Small intestine (tissue), 7 donors: ENCODE results near the gene WFIKKN2. TPM values are rescaled to one million over a fixed set of nuclear protein-coding genes. Genes with fewer than 3 reads are reported as not detected.

Experiments
- DNase-seq, 2 donors: peaks; one replicate each; pipeline versions ENCODE4 v3.0.0 to v3.0.0-alpha.2; 2013
- FAIRE-seq: peaks from 2 replicates; lab custom pipeline; 2012; peaks lifted over from hg19 to GRCh38; lab: Jason Lieb, UNC
- H3K27ac ChIP-seq, 3 donors: one replicate each; pipeline ENCODE4 v1.5.1; 2013; ENCODE audit warnings: low read length in 2 of 3, mild to moderate bottlenecking in 2 of 3, control low read depth in 1 of 3, inconsistent platforms in 1 of 3, low read depth in 1 of 3, moderate library complexity in 1 of 3
- H3K27me3 ChIP-seq, 3 donors: one replicate each; pipeline ENCODE4 v1.6.1; 2013; ENCODE audit warnings: low read length in 3 of 3, inconsistent platforms in 1 of 3; ENCODE audit not compliant: control insufficient read depth in 3 of 3, insufficient read depth in 3 of 3
- H3K36me3 ChIP-seq, 3 donors: one replicate each; pipeline ENCODE4 v1.6.1; 2013; ENCODE audit warnings: low read length in 3 of 3, inconsistent platforms in 1 of 3, low read depth in 1 of 3, mild to moderate bottlenecking in 1 of 3, moderate library complexity in 1 of 3; ENCODE audit not compliant: control insufficient read depth in 3 of 3, insufficient read depth in 2 of 3
- H3K4me1 ChIP-seq, 3 donors: one replicate each; pipeline ENCODE4 v1.6.1; 2013; ENCODE audit warnings: low read length in 2 of 3, inconsistent platforms in 1 of 3, low read depth in 1 of 3, mild to moderate bottlenecking in 1 of 3, moderate library complexity in 1 of 3; ENCODE audit not compliant: control insufficient read depth in 3 of 3, insufficient read depth in 2 of 3
- H3K4me3 ChIP-seq, 3 donors: one replicate each; pipeline ENCODE4 v1.5.1; 2013; ENCODE audit warnings: low read length in 3 of 3, control low read depth in 1 of 3, inconsistent platforms in 1 of 3, low read depth in 1 of 3, mild to moderate bottlenecking in 1 of 3, moderate library complexity in 1 of 3
- H3K9me3 ChIP-seq, 2 donors: one replicate each; pipeline ENCODE4 v1.6.1; 2013; ENCODE audit warnings: low read depth in 1 of 2, low read length in 1 of 2; ENCODE audit not compliant: control insufficient read depth in 2 of 2, insufficient read depth in 1 of 2
- WGBS, 3 donors: extraction: QIAGEN DNeasy Blood & Tissue Kit; methylation state at CpG; one replicate each; pipeline ENCODE4 v1.1.7; 2013; 5-methylcytosine and 5-hydroxymethylcytosine counted together
- polyA plus RNA-seq, 4 donors: library from polyadenylated mRNA; stranded (reverse) in 3 of 4; unstranded in 1 of 4; fragments of 200-250 nt in 3 of 4; fragments of 120-200 nt in 1 of 4; gene quantifications; one replicate each; pipeline versions ENCODE4 v1.2.1 to v1.2.3, GENCODE V29; 2013
- donor health status: healthy with polysubstance abuse.
- donor health status: control.
- donor health status: control.
- donor health status: Bipolar disorder and iron deficiency.
- donor health status: healthy.

WFIKKN2 gene
- polyA plus RNA-seq, 4 donors = 0.03 to 0.10 TPM; not detected in 2

DNA sequence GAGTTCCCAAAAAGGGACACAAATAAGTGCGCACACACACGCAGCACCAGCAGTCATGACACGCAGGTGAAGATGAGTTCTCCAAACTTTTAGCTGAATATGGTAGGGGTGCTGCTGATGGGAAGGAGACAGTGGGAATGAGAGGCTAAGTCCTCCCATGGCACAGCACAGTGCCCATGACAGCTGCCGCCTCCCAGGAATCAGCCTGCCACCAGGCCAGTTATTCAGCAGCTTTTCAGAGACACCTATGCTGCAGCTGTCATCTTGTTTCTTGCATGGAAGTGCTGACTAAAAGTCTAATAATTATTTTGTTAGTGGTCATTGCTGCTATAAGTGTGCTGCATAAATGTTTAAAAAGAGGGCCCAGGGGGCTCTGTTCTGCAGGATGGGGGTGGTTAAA, 12.2 kb downstream of the WFIKKN2 start:
- no peak overlapping the region for H3K4me3 ChIP-seq

DNA sequence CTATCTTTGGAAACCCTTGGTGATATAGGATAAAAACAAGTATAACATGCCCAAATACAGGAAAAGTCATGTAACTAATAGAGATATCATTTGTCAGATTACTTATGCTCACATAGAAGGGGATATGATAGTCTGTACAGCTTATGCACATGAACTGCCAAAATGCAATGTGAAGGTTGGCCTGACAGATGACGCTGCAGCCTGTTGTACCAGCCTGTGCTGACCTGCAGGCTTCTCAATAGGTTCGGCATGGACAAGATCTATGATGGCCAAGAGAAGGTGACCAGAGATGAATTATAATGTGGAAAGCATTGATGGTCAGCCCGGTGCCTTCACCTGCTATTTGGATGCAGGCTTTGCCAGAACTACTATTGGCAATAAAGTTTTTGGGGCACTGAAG, 12.7 kb downstream of the WFIKKN2 start:
- H3K9me3 ChIP-seq = no peaks in the 10 kb centered on the region
- no peak overlapping the region for H3K4me3 ChIP-seq
- H3K27me3 ChIP-seq = no peaks in the 10 kb centered on the region
- no peaks in the 10 kb centered on the region for H3K36me3 ChIP-seq
- 89 to 95% (median 91%) methylated on average over 3 of the region's 3 CpGs for WGBS, 3 donors
- no peak overlapping the region for H3K27ac ChIP-seq
- FAIRE-seq = no peak
- no peak for DNase-seq
- peaks cover 0 to 18% (median 0%) of the 10 kb centered on the region in 3 donors for H3K4me1 ChIP-seq

More for the DNA sequence above, 12.2 kb downstream of the WFIKKN2 start:
- WGBS, 3 donors = 95 to 98% (median 97%) methylated on average over 4 of the region's 4 CpGs
- no peak overlapping the region for H3K27ac ChIP-seq
- FAIRE-seq (no peak), DNase-seq (no peak)
- no peaks in the 10 kb centered on the region for H3K27me3 ChIP-seq
- H3K36me3 ChIP-seq = no peaks in the 10 kb centered on the region
- peaks cover 0 to 13% (median 0%) of the 10 kb centered on the region in 3 donors for H3K4me1 ChIP-seq
- H3K9me3 ChIP-seq = no peaks in the 10 kb centered on the region

DNA sequence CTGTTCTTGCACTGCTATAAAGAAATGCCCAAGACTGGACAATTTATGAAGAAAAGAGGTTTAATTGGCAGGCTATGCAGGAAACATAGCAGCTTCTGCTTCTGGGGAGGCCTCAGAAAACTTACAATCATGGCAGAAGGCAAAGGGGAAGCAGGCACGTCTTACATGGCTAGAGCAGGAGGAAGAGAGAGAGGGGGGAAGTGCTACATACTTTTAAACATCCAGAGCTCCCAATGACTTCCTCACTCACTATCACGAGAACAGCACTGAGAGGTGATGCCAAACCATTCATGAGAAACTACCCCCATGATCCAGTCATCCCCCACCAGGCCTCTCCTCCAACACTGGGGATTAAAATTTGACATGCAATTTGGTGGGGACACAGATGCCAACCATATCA, 13.3 kb downstream of the WFIKKN2 start:
- DNase-seq (no peak), FAIRE-seq (no peak)

DNA sequence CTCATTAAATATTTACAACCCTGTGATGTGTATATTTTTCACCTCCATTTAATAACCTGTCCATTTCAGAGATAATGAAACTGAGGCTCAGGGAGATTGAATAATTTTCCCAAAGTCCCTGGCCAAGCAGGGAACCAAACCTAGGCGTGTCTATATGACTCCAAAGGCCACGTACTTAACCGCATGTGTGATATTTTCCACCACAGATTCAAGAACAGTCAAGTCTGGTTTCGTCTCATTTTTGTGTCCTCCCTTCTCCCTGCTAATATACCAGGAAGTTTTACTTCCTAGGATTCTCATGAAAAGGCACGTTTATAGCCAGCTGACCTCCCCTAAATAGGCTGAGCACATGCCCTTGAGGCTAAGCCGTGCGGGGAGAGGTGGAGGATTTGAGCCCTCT, 15.3 kb downstream of the WFIKKN2 start:
- Histone ChIP-seq H3K4me1 (peaks cover 0 to 21% (median 3%) of the 10 kb centered on the region in 3 donors), H3K27me3 (no peaks in the 10 kb centered on the region), H3K36me3 (no peaks in the 10 kb centered on the region), H3K27ac (no peak overlapping the region), H3K4me3 (no peak overlapping the region), H3K9me3 (no peaks in the 10 kb centered on the region)
- DNase-seq (peak in 1 of 2 donors; percentile 62), FAIRE-seq (no peak)
- 43 to 70% (median 57%) methylated on average over 7 of the region's 7 CpGs for WGBS, 3 donors

More for the DNA sequence above, 13.3 kb downstream of the WFIKKN2 start:
- Histone ChIP-seq H3K27me3 (no peaks in the 10 kb centered on the region), H3K36me3 (no peaks in the 10 kb centered on the region), H3K9me3 (no peaks in the 10 kb centered on the region), H3K27ac (no peak overlapping the region), H3K4me3 (no peak overlapping the region), H3K4me1 (peaks cover 0 to 25% (median 2%) of the 10 kb centered on the region in 3 donors)
- WGBS, 3 donors = 54 to 77% (median 63%) methylated on average over 2 of the region's 2 CpGs

DNA sequence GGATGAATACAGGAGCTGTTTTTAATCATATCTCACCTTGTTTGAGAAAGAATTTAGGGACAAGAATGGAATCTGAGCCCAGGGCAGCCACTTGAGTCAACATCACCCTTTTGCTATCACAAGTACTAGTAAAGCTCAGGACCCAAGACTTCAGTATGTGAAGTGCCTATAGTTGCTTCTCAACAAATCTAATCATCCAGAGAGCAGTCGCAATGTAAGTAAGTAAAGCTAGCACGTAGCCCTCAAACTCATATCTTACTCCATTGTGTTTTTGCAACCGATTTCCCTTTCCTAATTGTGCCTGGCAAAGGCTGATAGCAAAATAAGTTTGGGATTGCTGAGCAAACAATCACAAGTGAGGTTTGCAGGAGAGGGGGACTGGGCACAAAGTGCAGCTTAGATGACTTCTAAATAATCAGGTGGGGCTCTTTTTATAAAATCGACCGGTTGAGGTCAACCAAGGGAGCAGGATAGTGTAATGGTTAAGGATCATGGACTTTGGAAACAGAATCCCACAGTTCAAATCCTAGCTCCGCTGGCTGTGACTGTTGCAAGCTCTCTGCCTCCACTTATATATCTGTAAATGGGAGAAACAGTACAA, 17.7 kb downstream of the WFIKKN2 start:
- peaks cover 0 to 18% (median 3%) of the 10 kb centered on the region in 3 donors for H3K4me1 ChIP-seq
- no peaks in the 10 kb centered on the region for H3K9me3 ChIP-seq
- FAIRE-seq (no peak), DNase-seq (peak; percentile 60 to 80)
- no peak overlapping the region for H3K4me3 ChIP-seq
- 16 to 59% (median 35%) methylated on average over 6 of the region's 6 CpGs for WGBS, 3 donors
- H3K27ac ChIP-seq = peak overlapping the region in 1 of 3 donors; percentile 61
- no peaks in the 10 kb centered on the region for H3K27me3 ChIP-seq
- no peaks in the 10 kb centered on the region for H3K36me3 ChIP-seq

DNA sequence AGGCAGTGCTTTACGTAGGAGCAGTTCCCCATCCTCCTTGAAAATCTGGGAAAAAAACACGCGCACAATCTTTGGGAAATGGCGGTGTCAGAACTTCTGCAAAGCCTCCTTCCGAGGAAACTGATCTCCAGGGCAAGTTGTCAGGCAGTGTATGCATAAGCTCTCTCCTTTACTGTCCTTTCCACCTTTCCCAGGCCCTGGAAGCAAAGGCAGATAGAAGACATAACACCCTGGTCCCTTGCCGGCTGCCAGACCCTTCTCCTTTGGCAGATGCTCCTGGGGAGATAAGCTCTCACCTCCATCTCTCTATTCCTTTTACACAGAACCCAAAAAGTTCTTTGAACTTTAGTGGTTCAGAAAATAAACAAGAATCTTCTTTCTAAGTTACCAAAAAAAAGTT, 18.4 kb downstream of the WFIKKN2 start:
- peak overlapping the region in 1 of 3 donors; percentile 61 for H3K27ac ChIP-seq
- WGBS, 3 donors = 84 to 87% (median 84%) methylated on average over 6 of the region's 6 CpGs
- FAIRE-seq (no peak), DNase-seq (no peak)
- no peak overlapping the region for H3K4me3 ChIP-seq
- H3K4me1 ChIP-seq = peaks cover 0 to 18% (median 3%) of the 10 kb centered on the region in 3 donors
- no peaks in the 10 kb centered on the region for H3K9me3 ChIP-seq
- no peaks in the 10 kb centered on the region for H3K36me3 ChIP-seq
- H3K27me3 ChIP-seq = no peaks in the 10 kb centered on the region

DNA sequence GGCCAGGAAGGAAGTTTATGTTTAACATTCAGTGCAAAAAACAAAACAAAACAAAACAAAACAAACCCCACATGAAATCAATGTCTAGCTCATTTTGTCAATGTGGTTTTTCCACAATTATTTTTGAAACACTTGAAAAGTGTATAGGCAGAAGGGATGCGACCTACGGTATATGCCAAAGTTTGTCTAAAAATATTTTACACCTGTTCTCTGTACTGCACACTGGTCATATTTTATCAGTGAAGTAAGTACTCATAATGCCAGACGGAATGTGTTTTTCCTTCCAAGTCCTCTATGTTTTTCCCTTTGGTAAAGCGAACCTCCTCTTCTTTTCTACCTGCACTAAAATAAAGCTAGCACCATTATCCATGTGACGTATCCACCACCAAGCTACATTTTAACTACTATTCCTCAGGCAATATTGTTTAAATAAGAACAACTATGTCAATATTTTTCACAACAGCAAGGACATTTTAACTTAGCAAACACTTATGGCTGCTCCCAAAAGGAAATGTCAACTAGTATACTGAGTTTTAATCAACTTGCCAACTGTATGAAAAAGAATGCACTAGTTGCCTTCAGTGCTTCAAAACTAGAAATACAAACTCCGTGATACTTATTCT, 20.4 kb downstream of the WFIKKN2 start:
- no peaks in the 10 kb centered on the region for H3K27me3 ChIP-seq
- H3K4me3 ChIP-seq = no peak overlapping the region
- 80 to 85% (median 81%) methylated on average over 6 of the region's 6 CpGs for WGBS, 3 donors
- FAIRE-seq (no peak), DNase-seq (no peak)
- H3K4me1 ChIP-seq = peaks cover 0 to 19% (median 3%) of the 10 kb centered on the region in 3 donors
- no peaks in the 10 kb centered on the region for H3K9me3 ChIP-seq
- H3K27ac ChIP-seq = no peak overlapping the region
- peaks cover 0 to 10% (median 0%) of the 10 kb centered on the region in 3 donors for H3K36me3 ChIP-seq

DNA sequence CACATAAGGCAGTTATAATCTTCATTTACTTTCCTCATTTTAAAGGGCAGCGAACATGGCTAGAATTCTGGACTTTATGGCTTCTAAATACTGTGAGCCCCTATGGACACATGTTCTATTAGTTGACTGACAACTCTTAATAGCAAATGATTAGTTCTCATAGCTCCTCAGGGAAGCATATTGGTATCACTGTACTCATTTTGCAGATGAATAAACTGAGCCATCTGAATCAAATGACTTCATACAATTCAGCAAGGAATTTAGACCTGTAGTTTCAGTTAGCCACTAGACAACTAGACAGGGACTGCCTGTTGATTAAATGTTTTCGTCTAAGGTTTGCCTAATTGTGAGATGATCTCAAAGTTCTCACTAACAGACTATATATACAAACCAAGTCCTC, 21.0 kb downstream of the WFIKKN2 start:
- no peak for FAIRE-seq
- H3K4me1 ChIP-seq = peaks cover 0 to 25% (median 3%) of the 10 kb centered on the region in 3 donors

More for the DNA sequence above, 21.0 kb downstream of the WFIKKN2 start:
- Histone ChIP-seq H3K9me3 (no peaks in the 10 kb centered on the region), H3K27ac (no peak overlapping the region), H3K36me3 (peaks cover 0 to 10% (median under 1%) of the 10 kb centered on the region in 3 donors), H3K4me3 (no peak overlapping the region), H3K27me3 (no peaks in the 10 kb centered on the region)
- WGBS, 3 donors = 92 to 95% (median 95%) methylated on average over 2 of the region's 2 CpGs
- no peak for DNase-seq
